NOMO-1 treated with DMSO at 0.1 percent for 48 hours (cell line): ENCODE data around the gene SNX22.
A peak's percentile ranks its signal among the peaks of the same experiment; 100 is the strongest.

Experiments
- DNase-seq: peaks from one replicate; lab custom pipeline; 2025; ENCODE audit not compliant: unreplicated experiment; lab: John Stamatoyannopoulos, UW

The SNX22 gene

DNA sequence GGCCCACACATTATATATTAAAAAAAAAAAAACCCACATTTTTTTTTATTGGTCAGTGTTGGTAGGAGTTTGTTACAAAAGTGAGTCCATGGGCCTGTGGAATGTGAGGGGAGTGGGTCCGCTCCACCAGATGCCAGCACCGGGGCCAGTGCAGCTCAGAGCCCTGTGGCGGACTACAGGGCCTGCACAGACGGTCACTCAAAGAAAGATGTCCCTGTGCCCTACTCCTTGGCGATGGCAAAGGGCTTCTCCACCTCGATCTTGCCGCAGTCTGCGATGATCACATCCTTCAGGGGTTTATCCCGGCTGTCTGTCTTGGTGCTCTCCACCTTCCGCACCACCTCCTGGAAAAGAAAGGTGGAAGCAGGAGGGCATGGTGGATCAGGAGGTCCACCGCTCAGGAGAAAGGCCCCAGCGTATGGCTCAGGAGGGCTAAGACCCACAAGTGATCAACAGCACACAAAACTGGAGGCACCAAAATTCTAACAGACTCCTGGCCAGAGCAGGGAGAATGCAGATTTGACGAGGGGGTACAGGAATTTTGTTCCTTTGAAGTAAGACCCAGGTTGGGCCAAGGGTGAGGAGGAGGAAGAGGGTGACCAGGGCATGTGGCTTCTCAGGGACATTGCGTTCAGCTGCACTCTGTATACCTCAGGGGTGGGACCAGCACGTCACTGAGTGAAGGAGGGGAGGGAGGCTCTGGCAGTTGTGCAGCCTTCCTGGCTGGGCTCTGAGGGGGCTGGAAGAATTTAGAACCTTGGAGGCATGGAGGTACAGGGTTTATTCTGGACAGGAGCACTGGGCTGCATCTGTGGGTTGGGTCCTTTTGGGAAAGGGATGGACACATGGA lies 4.5 kb downstream of the SNX22 start:
- DNase-seq, result no peak

DNA sequence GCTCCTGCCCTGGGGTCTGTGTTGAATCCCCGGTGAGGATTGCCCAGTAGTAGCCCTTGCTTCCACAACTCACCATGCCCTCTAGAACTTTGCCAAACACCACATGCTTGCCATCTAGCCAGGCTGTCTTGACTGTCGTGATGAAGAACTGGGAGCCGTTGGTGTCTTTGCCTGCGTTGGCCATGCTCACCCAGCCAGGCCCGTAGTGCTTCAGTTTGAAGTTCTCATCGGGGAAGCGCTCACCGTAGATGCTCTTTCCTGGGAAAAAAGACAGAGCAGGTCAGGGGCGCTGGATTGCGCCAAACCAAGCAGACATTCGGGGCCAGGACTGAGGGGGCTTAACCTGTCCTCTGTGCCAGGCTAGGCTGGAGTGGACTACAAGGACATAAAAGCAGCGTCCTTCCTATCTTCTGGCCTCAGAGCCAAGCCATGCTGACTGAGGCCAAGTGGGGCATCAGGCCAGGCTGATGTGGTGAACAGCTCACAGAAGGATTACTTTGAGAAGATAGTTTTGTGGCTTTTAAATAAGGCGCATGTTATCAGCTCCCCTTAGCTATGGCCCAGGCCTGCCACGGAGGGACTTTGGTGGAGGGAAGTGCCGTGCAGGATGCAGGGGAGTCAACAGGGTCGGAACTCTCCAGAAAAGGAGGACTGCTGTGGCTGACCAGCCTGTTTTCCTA lies 5.3 kb downstream of the SNX22 start:
- no peak for DNase-seq

DNA sequence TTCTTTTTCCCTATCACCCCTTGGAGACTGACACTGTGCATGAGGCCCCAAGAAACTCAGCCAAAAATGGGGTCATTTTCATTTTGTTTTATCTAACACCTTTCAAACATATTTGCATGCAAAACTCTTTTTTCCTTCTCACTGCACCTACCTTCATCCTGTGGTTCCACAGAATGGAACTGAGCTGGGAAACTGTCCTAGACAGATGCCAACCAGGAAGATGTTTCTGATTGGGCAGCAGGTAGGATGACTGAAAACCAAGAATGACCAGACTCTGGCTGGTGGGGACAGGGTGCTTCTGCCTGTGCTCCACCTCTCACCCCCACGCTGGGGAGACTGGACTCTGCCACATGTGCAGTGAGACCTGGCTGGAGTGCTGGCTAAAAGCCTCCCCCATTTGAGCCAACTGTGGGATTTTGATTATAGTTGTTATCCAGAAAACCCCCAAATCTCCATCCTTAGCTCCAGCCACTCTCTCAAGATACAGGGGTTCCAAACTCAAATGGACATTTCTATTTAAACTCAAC lies 6.1 kb downstream of the SNX22 start:
- DNase-seq, result no peak

DNA sequence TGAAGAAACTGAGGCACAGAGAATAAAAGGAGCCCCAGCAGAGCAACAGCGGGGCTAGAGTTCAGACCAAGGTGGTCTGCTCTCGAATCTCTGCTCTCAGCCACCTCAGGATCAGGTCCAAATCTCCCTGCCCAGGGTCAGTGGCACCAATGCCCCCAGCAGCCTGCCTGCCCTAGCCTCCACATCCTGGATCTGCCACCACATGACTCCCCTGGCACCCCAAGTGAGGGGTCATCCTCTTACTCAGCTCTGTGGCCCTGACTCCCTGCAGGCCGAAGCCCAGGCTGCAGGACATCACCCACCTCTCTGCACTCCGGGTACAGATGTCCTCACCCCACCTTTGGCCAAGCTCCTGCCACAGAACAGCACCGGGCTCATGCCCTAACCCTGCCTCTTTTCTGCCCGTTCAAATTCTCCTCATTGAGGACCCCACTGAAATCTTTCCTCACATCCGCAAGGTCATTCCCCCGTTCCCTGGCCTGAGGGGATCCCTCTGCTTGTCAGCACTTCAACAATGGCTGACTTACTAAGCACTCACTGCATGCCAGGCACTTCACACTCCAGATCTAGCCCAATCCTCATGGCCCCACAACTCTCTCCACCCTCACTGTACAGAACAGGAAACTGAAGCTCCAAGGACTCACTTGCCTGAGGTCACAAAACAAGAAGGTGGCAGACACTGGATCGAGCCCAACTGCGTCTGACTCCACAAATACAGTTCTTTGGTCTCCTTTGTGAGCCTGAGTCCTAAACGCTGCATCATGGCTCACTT lies 7.0 kb downstream of the SNX22 start:
- DNase-seq, result no peak

DNA sequence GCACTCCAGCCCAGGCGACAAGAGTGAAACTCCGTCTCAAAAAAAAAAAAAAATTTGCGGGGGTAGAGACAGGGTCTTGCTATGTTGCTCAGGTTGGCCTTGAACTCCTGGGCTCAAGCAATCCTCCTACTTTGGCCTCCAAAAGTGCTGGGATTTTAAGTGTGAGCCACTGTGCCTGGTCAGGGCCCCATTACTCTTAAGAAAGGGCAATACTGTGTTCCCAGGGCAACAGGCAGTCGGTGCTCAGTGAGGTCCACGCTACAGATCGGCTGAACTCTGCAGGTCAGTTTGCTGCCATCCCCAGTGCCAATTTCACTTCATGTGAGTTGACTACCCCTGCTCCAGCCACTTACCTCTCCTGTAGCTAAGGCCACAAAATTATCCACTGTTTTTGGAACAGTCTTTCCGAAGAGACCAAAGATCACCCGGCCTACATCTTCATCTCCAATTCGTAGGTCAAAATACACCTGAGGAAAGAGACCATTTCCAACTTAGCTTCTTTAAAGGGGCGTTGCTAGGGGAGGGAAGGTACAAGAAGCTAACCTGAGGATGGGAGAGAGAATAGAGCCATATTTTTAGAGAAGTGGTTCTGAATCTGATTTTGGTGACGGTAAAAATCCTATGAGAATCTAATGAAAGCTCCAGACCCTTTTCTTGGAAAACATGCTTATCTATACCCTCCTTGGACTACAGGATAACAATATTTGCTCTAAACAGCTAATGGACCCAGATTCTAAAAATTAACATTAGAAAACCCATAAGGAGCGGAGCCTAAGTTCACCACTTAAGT lies 10.4 kb downstream of the SNX22 start:
- no peak for DNase-seq

DNA sequence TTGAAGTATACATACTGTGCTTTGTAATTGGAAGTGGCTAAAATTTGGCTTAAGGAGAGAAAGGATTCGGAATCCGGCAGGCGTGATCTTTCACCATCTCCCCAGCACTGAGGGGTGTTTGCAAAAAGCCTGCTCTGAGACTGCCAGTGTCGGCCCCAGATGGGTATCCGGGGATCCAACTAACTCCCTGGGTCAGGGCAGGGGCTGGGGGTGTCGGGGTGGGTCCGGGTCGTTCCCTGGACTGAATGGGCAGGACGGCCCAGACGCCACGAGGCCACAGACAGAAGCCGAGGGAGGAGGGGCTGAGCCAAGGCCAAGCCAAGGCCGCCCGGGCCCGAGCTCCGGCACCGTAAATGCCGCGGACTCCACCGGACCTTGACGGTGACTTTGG lies 10.9 kb downstream of the SNX22 start:
- no peak for DNase-seq

DNA sequence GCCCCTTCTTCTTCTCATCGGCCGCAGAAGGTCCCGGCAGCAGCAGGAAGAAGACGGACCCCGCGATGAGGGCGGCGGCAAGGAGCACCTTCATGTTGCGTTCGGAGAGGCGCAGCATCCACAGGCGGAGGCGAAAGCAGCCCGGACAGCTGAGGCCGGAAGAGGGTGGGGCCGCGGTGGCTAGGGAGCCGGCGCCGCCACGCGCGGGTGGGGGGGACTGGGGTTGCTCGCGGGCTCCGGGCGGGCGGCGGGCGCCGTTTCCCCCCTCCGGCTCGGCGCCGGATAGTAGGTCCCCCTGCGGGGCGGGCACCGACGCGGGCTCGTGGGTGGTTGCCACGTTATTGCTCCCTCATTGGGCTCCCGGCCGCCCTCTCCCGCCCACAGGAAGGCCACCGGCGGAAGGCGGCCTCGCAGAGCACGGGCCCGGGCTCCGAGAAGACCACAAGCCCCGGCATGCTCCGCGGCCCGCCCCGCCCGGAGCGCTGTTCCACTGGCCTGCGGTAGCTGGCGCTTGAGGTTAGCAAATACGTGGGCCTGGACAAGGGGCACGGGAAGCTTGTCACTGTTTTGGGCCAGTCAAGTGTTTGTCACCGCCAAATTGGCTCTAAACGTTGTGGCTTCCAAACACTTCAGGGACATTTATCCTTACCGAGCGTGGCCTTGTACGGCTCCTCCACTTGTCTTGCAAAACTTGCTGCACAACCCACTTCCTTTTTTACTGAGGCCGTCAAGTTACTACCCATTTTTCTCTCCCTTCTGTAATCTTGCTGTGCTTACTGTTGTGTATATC lies 11.5 kb downstream of the SNX22 start, which contains the start of gene PPIB:
PPIB (minus strand) TSS at position 154 of the 790 bp plus-strand sequence; CDS start at position 118, 36 bp downstream.
- DNase-seq, result peak; percentile 99

DNA sequence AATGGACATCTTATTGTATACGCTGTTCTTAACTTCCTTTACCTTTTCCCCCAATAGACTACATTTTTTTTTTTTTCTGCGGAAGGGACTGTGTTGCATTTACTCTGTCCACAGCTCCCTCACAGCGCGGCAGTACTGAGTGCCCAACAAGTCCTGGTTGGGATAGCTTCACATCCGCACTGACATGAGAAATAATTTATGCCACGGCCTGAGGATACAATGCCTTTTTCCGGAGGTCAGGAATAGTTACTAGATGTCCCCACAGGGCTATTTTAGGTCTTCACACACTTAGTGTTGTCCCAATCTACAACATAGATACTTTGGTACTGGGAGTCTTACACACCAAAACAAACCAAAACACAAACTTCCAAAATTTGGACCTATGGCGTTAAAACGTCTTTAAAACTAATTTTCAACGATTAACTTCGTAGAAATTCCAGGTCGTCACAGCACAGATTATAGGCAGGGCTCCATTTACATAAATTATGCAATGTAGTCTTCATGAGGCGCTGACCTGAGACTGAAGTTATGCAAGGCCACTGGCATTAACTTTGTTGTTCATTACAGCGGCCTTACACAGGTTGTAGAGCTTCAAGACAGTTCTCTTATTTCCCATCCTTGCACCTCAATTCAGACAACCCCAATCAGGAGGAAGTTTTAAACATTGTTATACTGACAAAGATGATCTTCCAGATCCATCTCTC lies 12.3 kb downstream of the SNX22 start:
- peak; percentile 69 for DNase-seq

DNA sequence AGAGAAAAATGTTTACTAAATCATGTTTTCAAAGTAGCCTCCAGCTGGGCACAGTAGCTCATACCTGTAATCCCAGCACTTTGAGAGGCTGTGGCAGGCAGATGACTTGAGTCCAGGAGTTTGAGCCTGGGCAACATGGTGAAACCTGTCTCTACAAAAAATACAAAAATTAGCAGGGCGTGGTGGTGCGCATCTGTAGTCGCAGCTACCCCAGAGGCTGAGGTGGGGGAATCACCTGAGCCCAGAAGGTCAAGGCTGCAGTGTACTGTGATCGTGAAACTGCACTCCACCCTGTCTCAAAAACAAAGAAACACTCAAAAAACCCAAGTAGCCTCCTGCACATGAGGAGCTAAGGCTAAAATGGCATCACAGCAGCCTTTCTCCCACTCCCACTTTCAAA lies 12.9 kb downstream of the SNX22 start:
- no peak for DNase-seq

DNA sequence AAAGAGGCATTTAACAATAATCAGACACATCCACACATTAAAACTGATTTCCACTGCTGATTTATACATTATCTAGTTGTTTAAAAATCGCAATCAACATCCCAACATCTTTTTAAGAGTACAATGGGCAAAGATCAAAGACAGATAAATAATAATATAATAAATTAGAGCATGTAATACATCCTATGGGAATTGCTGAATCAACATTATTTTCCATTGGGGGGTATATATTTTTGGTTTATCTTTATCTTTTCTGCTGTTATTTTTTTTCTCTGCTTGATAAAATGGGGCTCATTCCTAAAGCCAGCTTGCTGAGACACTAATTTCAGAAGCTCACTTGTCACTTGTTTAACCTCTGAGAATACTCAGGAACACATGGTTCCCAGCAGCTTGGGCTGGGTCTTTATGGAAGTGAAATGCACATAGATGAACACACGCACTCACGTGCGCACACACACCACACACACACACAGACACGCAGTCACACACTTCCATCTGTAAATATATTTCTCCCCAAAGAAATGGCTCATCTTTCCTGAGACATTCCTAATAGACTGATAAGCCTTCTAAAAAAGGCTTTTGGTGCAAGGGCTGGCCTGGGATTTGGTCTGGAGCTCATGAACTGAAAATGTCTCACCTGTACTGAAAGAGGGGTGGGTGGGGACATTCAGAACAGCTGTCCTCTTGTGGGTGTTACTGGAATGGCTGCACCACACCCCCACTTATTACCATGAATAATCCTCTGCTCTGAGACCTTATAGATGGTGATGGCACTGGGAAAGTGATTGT lies 14.8 kb downstream of the SNX22 start:
- no peak for DNase-seq

DNA sequence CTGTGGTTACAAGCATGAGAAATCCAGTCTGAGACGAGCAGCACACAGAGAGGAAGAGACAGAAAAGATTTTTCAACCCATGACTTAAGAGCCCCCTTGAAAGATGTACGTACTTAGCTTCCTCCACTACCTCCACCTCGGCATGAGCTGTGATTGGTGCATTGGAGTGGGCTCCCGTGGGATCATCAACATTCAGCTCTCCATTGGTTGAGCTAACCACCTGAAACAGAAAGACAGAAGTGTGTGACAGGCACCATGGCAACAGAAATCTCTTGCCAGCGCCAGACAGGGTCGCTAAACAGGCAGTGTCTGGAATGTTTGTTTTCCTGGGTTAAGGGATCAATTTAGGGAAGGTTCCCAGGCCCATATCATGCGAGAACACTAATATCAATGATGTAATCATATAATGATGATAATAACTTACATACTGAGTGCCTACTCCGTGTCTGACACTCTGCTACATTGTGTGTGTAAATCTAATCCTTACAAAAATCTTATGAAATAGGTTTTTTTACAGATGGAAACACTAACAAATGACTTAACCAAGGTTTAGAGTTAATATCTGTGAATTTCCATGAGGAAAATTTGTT lies 28.8 kb downstream of the SNX22 start:
- DNase-seq, result no peak

DNA sequence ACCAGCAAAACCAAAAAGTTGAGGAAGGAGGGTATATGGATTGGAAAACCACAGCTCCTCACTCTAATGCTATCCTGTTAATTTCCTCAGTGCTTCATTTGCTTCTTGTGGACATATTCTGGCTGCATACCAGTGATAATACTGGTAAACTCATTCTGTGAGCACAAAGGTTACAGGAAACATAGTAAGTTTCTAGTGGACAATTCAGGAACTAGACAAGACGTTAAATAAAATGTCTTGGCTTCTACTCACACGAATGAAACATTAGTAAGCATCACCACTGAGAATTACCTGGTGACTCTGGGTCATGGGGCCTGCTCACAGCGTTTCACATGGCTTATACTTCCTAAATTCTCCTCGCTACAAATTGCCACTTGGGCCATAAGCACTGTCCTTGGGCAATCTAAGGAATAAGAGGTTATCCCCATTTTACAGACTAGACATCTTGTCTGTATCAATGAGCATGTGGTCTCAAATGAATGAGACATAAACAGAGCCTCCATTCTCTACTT lies 31.4 kb downstream of the SNX22 start:
- no peak for DNase-seq

DNA sequence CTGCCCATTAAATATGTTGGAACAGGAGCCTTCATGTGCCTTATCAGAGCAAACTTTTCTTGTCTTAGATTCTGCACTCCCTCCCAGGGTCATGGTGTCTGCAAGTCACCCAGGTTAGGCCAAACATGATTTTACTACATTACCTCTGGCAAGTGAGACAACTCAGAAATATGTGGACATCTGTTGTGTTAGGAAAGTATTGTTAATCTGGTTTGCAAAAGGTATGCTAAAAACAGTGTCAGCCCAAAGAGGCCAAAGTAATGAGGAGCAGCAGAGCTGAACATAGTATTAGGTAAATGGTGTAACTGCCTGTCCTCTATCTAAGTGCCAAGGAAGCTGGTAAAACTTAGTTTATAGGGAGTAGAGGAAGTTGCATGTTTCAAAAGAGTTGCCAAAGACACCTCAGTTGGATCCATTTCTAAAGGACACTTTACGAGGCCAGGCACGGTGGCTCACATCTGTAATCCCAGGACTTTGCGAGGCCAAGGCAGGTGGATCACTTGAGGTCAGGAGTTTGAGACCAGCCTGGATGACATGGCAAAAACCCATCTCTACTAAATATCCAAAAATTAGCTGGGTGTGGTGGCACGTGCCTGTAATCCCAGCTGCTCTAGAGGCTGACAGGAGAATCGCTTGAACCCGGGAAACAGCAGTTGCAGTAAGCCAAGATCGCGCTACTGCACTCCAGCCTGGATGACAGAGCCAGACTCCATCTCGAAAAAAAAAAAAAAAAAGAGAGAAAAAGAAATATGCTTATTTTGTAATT lies 33.8 kb downstream of the SNX22 start:
- DNase-seq, result no peak

DNA sequence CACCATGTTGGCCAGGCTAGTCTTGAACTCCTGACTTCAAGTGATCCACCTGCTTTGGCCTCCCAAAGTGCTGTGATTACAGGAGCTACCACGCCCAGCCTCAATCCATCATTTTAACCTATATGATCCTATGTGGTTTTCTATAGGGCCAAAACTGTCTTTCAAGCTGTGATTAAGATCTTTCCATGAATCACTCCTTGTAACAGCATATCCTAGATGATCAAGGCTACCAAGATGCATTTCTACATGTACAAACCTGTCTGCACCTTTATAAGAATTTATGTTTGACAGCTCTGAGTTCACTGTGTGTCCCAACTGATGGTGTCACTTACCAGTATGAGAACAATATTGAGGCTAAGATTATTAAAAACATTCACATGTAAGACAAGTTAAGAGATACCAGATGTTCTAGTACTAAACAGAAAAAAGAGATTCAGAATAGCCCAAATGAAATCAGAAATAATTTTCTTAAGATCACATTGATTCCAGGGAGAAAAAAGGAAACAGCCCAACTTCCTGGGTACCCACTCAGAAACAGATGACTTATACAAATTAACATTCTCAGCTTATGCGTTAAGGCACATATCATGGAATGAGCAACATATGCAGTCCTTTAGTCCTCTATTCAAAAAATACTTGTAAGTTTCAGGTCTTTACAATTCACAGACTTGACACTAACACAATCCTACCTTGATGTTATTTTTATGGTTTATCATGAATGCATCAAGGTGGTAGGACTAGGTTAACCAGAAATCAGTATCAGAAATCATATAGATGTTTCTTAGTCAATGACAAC lies 36.1 kb downstream of the SNX22 start:
- no peak for DNase-seq

DNA sequence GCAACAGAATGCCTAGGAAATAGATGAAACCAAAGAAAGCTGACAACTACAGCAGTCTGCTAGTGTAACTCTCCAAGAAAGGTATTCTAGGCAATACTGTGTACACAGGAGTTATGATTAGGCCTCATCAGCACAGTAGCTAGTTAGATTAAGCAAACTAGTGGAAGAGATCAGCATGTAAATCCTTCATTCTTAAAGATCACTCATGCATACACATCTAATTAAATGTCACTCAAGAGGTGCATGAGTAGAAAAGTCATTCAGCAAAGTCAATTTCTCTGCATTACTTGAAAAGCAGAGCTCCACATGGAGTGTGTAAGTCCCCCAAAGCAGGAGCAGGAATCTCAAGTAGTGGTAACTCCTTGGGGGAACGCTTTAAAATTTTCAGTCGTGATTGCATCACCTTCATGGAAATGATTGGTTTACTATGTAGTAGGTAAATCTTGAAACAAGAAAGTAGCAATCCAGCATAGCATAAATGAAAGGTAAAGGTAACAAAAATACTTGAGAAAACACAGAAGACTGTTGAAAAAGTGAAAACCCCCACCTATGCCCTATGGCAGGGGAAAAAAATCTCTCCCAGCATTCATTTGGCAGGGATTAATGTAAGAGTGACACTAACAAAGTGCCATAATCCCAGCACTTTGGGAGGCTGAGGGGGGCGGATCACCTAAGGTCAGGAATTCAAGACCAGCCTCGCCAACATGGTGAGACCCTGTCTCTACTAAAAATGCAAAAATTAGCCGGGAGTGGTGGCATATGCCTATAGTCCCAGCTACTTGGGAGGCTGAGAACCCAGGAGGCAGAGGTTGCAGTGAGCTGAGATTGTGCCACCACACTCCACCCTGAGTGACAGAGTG lies 40.7 kb downstream of the SNX22 start:
- no peak for DNase-seq
